ENCODE data around the gene EVX2.

The EVX2 gene

GRCh38 chr2:176115883-176116813 is 32.4 kb upstream of the EVX2 start, which contains the start of gene HOXD10:
Gene HOXD10 (plus strand): TSS chr2:176116778. CDS start chr2:176116834, 56 bp downstream.
- H3K4me3 ChIP-seq (ENCODE audit: control insufficient read depth, low read depth, low read length), result peak within 1 kb of the TSS; percentile 33
- peak; percentile 81 for DNase-seq (ENCODE audit: low read depth)
- TF ChIP-seq CTCF (conservative IDR thresholded peaks at IDR 0.05; ENCODE audit: control insufficient read depth, insufficient read depth, low read depth, low read length), result peak; percentile 40

GRCh38 chr2:176114930-176115625 is 31.3 kb upstream of the EVX2 start:
- DNase-seq (ENCODE audit: low read depth), result no peak
- no peak for TF ChIP-seq CTCF (conservative IDR thresholded peaks at IDR 0.05; ENCODE audit: control insufficient read depth, insufficient read depth, low read depth, low read length)
- no peak overlapping the region for H3K4me3 ChIP-seq (ENCODE audit: control insufficient read depth, low read depth, low read length)

- no peak for TF ChIP-seq CTCF (conservative IDR thresholded peaks at IDR 0.05; ENCODE audit: control insufficient read depth, insufficient read depth, low read depth, low read length)
- H3K4me3 ChIP-seq (ENCODE audit: control insufficient read depth, low read depth, low read length), result no peak overlapping the region
- DNase-seq (ENCODE audit: low read depth), result no peak
Measured at GRCh38 chr2:176114120-176114929, 30.6 kb upstream of the EVX2 start.

GRCh38 chr2:176112375-176113302 is 28.9 kb upstream of the EVX2 start:
- no peak for DNase-seq (ENCODE audit: low read depth)
- no peak for TF ChIP-seq CTCF (conservative IDR thresholded peaks at IDR 0.05; ENCODE audit: control insufficient read depth, insufficient read depth, low read depth, low read length)

GRCh38 chr2:176111846-176112374 is 28.1 kb upstream of the EVX2 start:
- no peak overlapping the region for H3K4me3 ChIP-seq (ENCODE audit: control insufficient read depth, low read depth, low read length)
- no peak for TF ChIP-seq CTCF (conservative IDR thresholded peaks at IDR 0.05; ENCODE audit: control insufficient read depth, insufficient read depth, low read depth, low read length)
- no peak for DNase-seq (ENCODE audit: low read depth)

More at GRCh38 chr2:176112375-176113302, 28.9 kb upstream of the EVX2 start:
- H3K4me3 ChIP-seq (ENCODE audit: control insufficient read depth, low read depth, low read length), result no peak overlapping the region

Data from fibroblast of mammary gland (primary cell).